GM23248 (cell line): Measurements from ENCODE around the gene SMG1.

Experiments used
- EZH2 ChIP-seq: fragments of 200-600 bp; sonication (generic); IDR thresholded peaks from 2 replicates; pipeline ENCODE4 v1.6.1; 2018; ENCODE audit warnings: antibody characterized with exemption, mild to moderate bottlenecking; ENCODE audit not compliant: insufficient read depth, poor library complexity, severe bottlenecking
- EZH2phosphoT487 ChIP-seq: fragments of 200-600 bp; sonication (generic); IDR thresholded peaks from 2 replicates; pipeline ENCODE4 v1.6.1; 2018; ENCODE audit warnings: antibody characterized with exemption, moderate library complexity, mild to moderate bottlenecking, low read depth; ENCODE audit not compliant: insufficient read depth

DNA sequence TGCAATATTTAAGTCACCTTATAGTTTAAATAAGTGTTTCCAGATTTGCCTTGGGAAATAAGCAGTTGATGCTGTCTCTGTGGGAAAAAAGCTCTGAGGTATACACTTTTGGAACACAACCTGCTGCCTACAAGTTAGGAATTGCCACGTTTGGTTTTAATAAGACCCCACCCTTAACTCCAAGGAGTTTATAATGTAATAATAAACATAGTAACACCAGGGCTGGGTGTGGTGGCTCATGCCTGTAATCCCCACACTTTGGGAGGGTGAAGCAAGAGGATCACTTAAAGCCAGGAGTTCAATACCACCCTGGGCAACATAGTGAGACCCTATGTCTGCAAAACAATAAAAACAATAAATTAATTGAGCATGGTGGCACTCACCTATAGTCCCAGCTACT is 15.9 kb upstream of the SMG1 start:
- TF ChIP-seq EZH2 (no peak), EZH2phosphoT487 (no peak)
